H9 (cell line): ENCODE data around the gene IL10RA. TPM values are rescaled to one million over a fixed set of nuclear protein-coding genes. Genes with fewer than 3 reads are reported as not detected.

ENCODE experiments used
- DNase-seq: peaks from one replicate; pipeline ENCODE4 v3.0.0-alpha.2; 2017
- H2AFZ ChIP-seq: one replicate; pipeline ENCODE4 v1.6.1; 2013; ENCODE audit warnings: mild to moderate bottlenecking, low read length, control low read depth, moderate library complexity
- H2AK5ac ChIP-seq: 2 replicates; pipeline ENCODE4 v1.6.1; 2013; ENCODE audit warnings: low read length, control low read depth, mixed read lengths; ENCODE audit not compliant: insufficient read length
- H2BK120ac ChIP-seq: one replicate; pipeline ENCODE4 v1.6.1; 2013; ENCODE audit warnings: low read depth, mild to moderate bottlenecking, low read length, control low read depth, inconsistent platforms; ENCODE audit not compliant: poor library complexity, severe bottlenecking
- H2BK12ac ChIP-seq: 2 replicates; pipeline ENCODE4 v1.6.1; 2013; ENCODE audit warnings: low read length, control low read depth, mixed read lengths, low read depth; ENCODE audit not compliant: insufficient read length
- H2BK15ac ChIP-seq: 2 replicates; pipeline ENCODE4 v1.6.1; 2013; ENCODE audit warnings: low read depth, low read length, control low read depth
- H2BK20ac ChIP-seq: one replicate; pipeline ENCODE4 v1.6.1; 2013; ENCODE audit warnings: low read depth, mild to moderate bottlenecking, low read length, control low read depth, inconsistent platforms; ENCODE audit not compliant: poor library complexity, severe bottlenecking
- H2BK5ac ChIP-seq: 2 replicates; pipeline ENCODE4 v1.6.1; 2013; ENCODE audit warnings: low read length, control low read depth, mixed read lengths; ENCODE audit not compliant: insufficient read length
- H3K14ac ChIP-seq: 2 replicates; pipeline ENCODE4 v1.6.1; 2013; ENCODE audit warnings: low read length, control low read depth; ENCODE audit not compliant: insufficient read depth
- H3K18ac ChIP-seq: 2 replicates; pipeline ENCODE4 v1.6.1; 2013; ENCODE audit warnings: low read depth, mild to moderate bottlenecking, mixed read lengths, low read length, control low read depth; ENCODE audit not compliant: insufficient read length
- H3K23ac ChIP-seq: 2 replicates; pipeline ENCODE4 v1.6.1; 2013; ENCODE audit warnings: low read length, control low read depth, mixed read lengths, low read depth; ENCODE audit not compliant: insufficient read length
- H3K23me2 ChIP-seq: 2 replicates; pipeline ENCODE4 v1.6.1; 2013; ENCODE audit warnings: low read depth, mild to moderate bottlenecking, mixed read lengths, low read length, control low read depth; ENCODE audit not compliant: insufficient read length, poor library complexity, severe bottlenecking
- H3K27ac ChIP-seq: 2 replicates; pipeline ENCODE4 v1.5.1; 2013; ENCODE audit warnings: low read length, control low read depth, mixed read lengths, low read depth; ENCODE audit not compliant: insufficient read length
- H3K27me3 ChIP-seq: 2 replicates; pipeline ENCODE4 v1.6.1; 2013; ENCODE audit warnings: low read length, control low read depth, inconsistent platforms; ENCODE audit not compliant: insufficient read depth
- H3K4ac ChIP-seq: 2 replicates; pipeline ENCODE4 v1.6.1; 2013; ENCODE audit warnings: low read depth, mild to moderate bottlenecking, control low read depth, inconsistent platforms, low read length, moderate library complexity
- H3K4me1 ChIP-seq: 2 replicates; pipeline ENCODE4 v1.6.1; 2013; ENCODE audit warnings: low read length, control low read depth, inconsistent platforms; ENCODE audit not compliant: insufficient read depth
- H3K4me2 ChIP-seq: 2 replicates; pipeline ENCODE4 v1.6.1; 2013; ENCODE audit warnings: low read length, control low read depth, mixed read lengths; ENCODE audit not compliant: insufficient read length, insufficient read depth
- H3K56ac ChIP-seq: 2 replicates; pipeline ENCODE4 v1.6.1; 2013; ENCODE audit warnings: low read depth, mild to moderate bottlenecking, mixed read lengths, low read length, control low read depth; ENCODE audit not compliant: insufficient read length
- H3K79me1 ChIP-seq: 2 replicates; pipeline ENCODE4 v1.6.1; 2013; ENCODE audit warnings: low read depth, mild to moderate bottlenecking, moderate library complexity, low read length, control low read depth, inconsistent platforms; ENCODE audit not compliant: insufficient read depth, poor library complexity, severe bottlenecking
- H3K79me2 ChIP-seq: 2 replicates; pipeline ENCODE4 v1.6.1; 2013; ENCODE audit warnings: low read length, control low read depth, inconsistent platforms; ENCODE audit not compliant: insufficient read depth
- H3K9ac ChIP-seq: 2 replicates; pipeline ENCODE4 v1.6.1; 2013; ENCODE audit warnings: low read length, control low read depth, mixed read lengths; ENCODE audit not compliant: insufficient read length; ENCODE audit errors: extremely low read depth
- H3K9me3 ChIP-seq: one replicate; pipeline ENCODE4 v1.6.1; 2013; ENCODE audit warnings: low read depth, low read length, inconsistent platforms; ENCODE audit not compliant: control insufficient read depth
- H3T11ph ChIP-seq: one replicate; pipeline ENCODE4 v1.6.1; 2013; ENCODE audit warnings: mild to moderate bottlenecking, low read length, control low read depth, inconsistent platforms
- H4K20me1 ChIP-seq: one replicate; pipeline ENCODE4 v1.6.1; 2013; ENCODE audit not compliant: control insufficient read depth, insufficient read length, insufficient read depth
- H4K5ac ChIP-seq: 2 replicates; pipeline ENCODE4 v1.6.1; 2013; ENCODE audit warnings: low read depth, mild to moderate bottlenecking, mixed read lengths, low read length, control low read depth; ENCODE audit not compliant: insufficient read length
- H4K8ac ChIP-seq: replicated peaks from 2 replicates; pipeline ENCODE4 v1.6.1; 2013; ENCODE audit warnings: low read length, control low read depth, mixed read lengths, low read depth; ENCODE audit not compliant: insufficient read length
- H4K91ac ChIP-seq: 2 replicates; pipeline ENCODE4 v1.6.1; 2013; ENCODE audit warnings: low read depth, mild to moderate bottlenecking, moderate library complexity, mixed read lengths, low read length, control low read depth; ENCODE audit not compliant: insufficient read length
- H3K27ac Mint-ChIP-seq, 3 experiments: 2 replicates in 2 of 3; 3 replicates in 1 of 3; pipeline ENCODE4 v1.8.0; 2020 to 2021; ENCODE audit warnings: mixed read lengths in 3 of 3, mild to moderate bottlenecking in 1 of 3, moderate library complexity in 1 of 3
- H3K27me3 Mint-ChIP-seq: 2 replicates; pipeline ENCODE4 v1.8.0; 2021; ENCODE audit warnings: low read depth, mild to moderate bottlenecking, moderate library complexity, mixed read lengths
- H3K36me3 Mint-ChIP-seq, 3 experiments: 2 replicates in 2 of 3; 3 replicates in 1 of 3; pipeline ENCODE4 v1.8.0; 2020 to 2021; ENCODE audit warnings: low read depth in 3 of 3, mixed read lengths in 3 of 3; ENCODE audit not compliant: insufficient read depth in 1 of 3
- H3K4me1 Mint-ChIP-seq, 2 experiments: 2 replicates each; pipeline ENCODE4 v1.8.0; 2020; ENCODE audit warnings: mixed read lengths in 2 of 2
- H3K4me3 Mint-ChIP-seq, 2 experiments: 2 replicates in 1 of 2; 3 replicates in 1 of 2; pipeline ENCODE4 v1.8.0; 2020 to 2021; ENCODE audit warnings: mild to moderate bottlenecking in 2 of 2, mixed read lengths in 2 of 2, moderate library complexity in 1 of 2
- H3K9me3 Mint-ChIP-seq, 2 experiments: 2 replicates in 1 of 2; 3 replicates in 1 of 2; pipeline ENCODE4 v1.8.0; 2020; ENCODE audit warnings: mild to moderate bottlenecking in 2 of 2, mixed read lengths in 2 of 2, moderate library complexity in 1 of 2
- CTCF ChIP-seq: fragments of 200-600 bp; sonication (generic); conservative IDR thresholded peaks from 3 replicates; pipeline ENCODE4 v1.8.0; 2021; ENCODE audit warnings: antibody characterized with exemption, mild to moderate bottlenecking
- WGBS: extraction: QIAGEN DNeasy Blood & Tissue Kit; methylation state at CpG from one replicate; pipeline ENCODE4 v1.1.7; 2013; ENCODE audit warnings: missing lambda C conversion rate, low lambda C conversion rate, mixed read lengths; ENCODE audit not compliant: insufficient read length; ENCODE audit errors: extremely low coverage; 5-methylcytosine and 5-hydroxymethylcytosine counted together
- total RNA-seq: library from RNA; stranded (reverse); gene quantifications from 2 replicates; pipeline ENCODE4 v1.2.1, GENCODE V29; 2021

The IL10RA gene
- total RNA-seq, 1 experiment from 2014 or later: not detected

GRCh38 chr11:117959438-117960149, 26.6 kb upstream of the IL10RA start:
- H3K27ac Mint-ChIP-seq: no peak overlapping the region
- no peak overlapping the region for H3K23ac ChIP-seq
- WGBS: no CpG with 5 or more reads among the region's 1 CpG
- H3K4me1 ChIP-seq: no peaks in the 10 kb centered on the region
- no peaks in the 10 kb centered on the region for H3K9me3 ChIP-seq
- no peak overlapping the region for H3K18ac ChIP-seq
- TF ChIP-seq CTCF: no peak
- H3K27me3 Mint-ChIP-seq: peaks cover 10% of the 10 kb centered on the region
- no peak overlapping the region for H3K4ac ChIP-seq
- no peak overlapping the region for H2BK20ac ChIP-seq
- no peak overlapping the region for H2BK15ac ChIP-seq
- H3K79me1 ChIP-seq: no peaks in the 10 kb centered on the region
- H4K5ac ChIP-seq: no peak overlapping the region
- H3K4me1 Mint-ChIP-seq: peaks cover 0 to 3% of the 10 kb centered on the region in 2 experiments; a peak in 2 of 4 replicates
- no peak overlapping the region for H3K14ac ChIP-seq
- H3T11ph ChIP-seq: no peak overlapping the region
- no peak for DNase-seq
- H4K91ac ChIP-seq: no peak overlapping the region
- no peaks in the 10 kb centered on the region for H4K20me1 ChIP-seq
- H3K4me3 Mint-ChIP-seq: no peak overlapping the region
- no peak overlapping the region for H3K27ac ChIP-seq
- no peaks in the 10 kb centered on the region for H3K27me3 ChIP-seq
- no peak overlapping the region for H4K8ac ChIP-seq
- no peak overlapping the region for H2BK120ac ChIP-seq
- no peak overlapping the region for H3K56ac ChIP-seq
- H3K9me3 Mint-ChIP-seq: no peaks in the 10 kb centered on the region; a peak in 1 of 5 replicates
- H3K4me2 ChIP-seq: no peak overlapping the region
- no peak overlapping the region for H3K9ac ChIP-seq
- no peak overlapping the region for H2AFZ ChIP-seq
- H3K79me2 ChIP-seq: no peaks in the 10 kb centered on the region
- no peak overlapping the region for H2BK5ac ChIP-seq
- H3K36me3 Mint-ChIP-seq: no peaks in the 10 kb centered on the region
- H2AK5ac ChIP-seq: no peak overlapping the region
- no peak overlapping the region for H2BK12ac ChIP-seq
- H3K23me2 ChIP-seq: no peaks in the 10 kb centered on the region
